Right lobe of liver (tissue), 6 donors: ENCODE data around the gene ANKS6. TPM values are rescaled to one million over a fixed set of nuclear protein-coding genes. Genes with fewer than 3 reads are reported as not detected.

Experiments
- ATAC-seq, 4 donors: fragments of 200-7000 bp; cut with Tn5 transposase; one replicate each; pipeline ENCODE4 v1.9.1; 2020; ENCODE audit warnings: mild to moderate bottlenecking in 4 of 4, moderate library complexity in 4 of 4
- DNase-seq, 3 donors: peaks; one replicate each; pipeline ENCODE4 v3.0.0-alpha.2; 2020
- H3K27ac ChIP-seq, 3 donors: fragments of 200-600 bp; one replicate each; pipeline ENCODE4 v1.8.0; 2022
- H3K27me3 ChIP-seq, 2 donors: fragments of 200-600 bp; one replicate each; pipeline ENCODE4 v1.8.0; 2022
- H3K36me3 ChIP-seq, 4 donors: fragments of 200-600 bp; sonication (generic) in 1 of 4; one replicate each; pipeline versions ENCODE4 v1.5.1 to v1.8.0; 2017 to 2022; ENCODE audit warnings: control low read depth in 1 of 4
- H3K4me1 ChIP-seq, 4 donors: fragments of 200-600 bp; sonication (generic) in 1 of 4; one replicate each; pipeline versions ENCODE4 v1.5.1 to v1.8.0; 2017 to 2022; ENCODE audit warnings: control low read depth in 1 of 4
- H3K4me3 ChIP-seq, 3 donors: fragments of 200-600 bp; one replicate each; pipeline ENCODE4 v1.8.0; 2022
- H3K9me3 ChIP-seq, 4 donors: fragments of 200-600 bp; sonication (generic) in 1 of 4; one replicate each; pipeline versions ENCODE4 v1.5.1 to v1.8.0; 2017 to 2022; ENCODE audit warnings: control low read depth in 1 of 4
- POLR2A ChIP-seq: fragments of 450-650 bp; IDR thresholded peaks from one replicate; pipeline ENCODE4 v1.6.1; 2017; ENCODE audit warnings: antibody characterized with exemption, mild to moderate bottlenecking
- WGBS: methylation state at CpG from one replicate; pipeline ENCODE4 v1.1.6; 2018; ENCODE audit warnings: low coverage, low lambda C conversion rate; ENCODE audit not compliant: insufficient coverage; ENCODE audit errors: missing lambda C conversion rate; 5-methylcytosine and 5-hydroxymethylcytosine counted together
- intact Hi-C, 2 donors: fragments of 100-400 bp; cut with DNase I; formaldehyde crosslinking; loops; one replicate each; pipeline versions ENCODE4 v1.11.2 to v1.14.1; 2022
- total RNA-seq, 6 experiments: library from RNA; depleted of rRNA in 2 of 6; stranded (reverse); fragments of >200 nt in 2 of 6; fragmentation: NEBNext Ultra II Directional in 3 of 6; extraction: Animal tissue kit (Norgen Biotek cat#: 25700) in 3 of 6; gene quantifications; one replicate each; pipeline versions ENCODE4 v1.1.0 to v1.2.4, GENCODE V29; 2016 to 2023
- TF ChIP-seq, protein P1 (sequence below), 4 donors: fragments of 200-600 bp in 3 of 4; fragments of 450-650 bp in 1 of 4; IDR thresholded peaks; one replicate each; pipeline versions ENCODE4 v1.5.1 to v1.8.0; 2016 to 2022; ENCODE audit warnings: antibody characterized with exemption in 4 of 4, mild to moderate bottlenecking in 2 of 4
- donor health status: DM: no; HTN: yes; CAD: no.
- donor health status: DM: no; HTN: no; CAD: no.
- donor health status: DM: no; HTN: no; CAD: no.
- donor health status: DM: no; HTN: yes; CAD: no.
- donor health status: DM: no; HTN: yes; CAD: no.

The ANKS6 gene
- total RNA-seq, 6 experiments from 2014 or later = 3.7 to 7.9 (median 4.7) TPM

DNA sequence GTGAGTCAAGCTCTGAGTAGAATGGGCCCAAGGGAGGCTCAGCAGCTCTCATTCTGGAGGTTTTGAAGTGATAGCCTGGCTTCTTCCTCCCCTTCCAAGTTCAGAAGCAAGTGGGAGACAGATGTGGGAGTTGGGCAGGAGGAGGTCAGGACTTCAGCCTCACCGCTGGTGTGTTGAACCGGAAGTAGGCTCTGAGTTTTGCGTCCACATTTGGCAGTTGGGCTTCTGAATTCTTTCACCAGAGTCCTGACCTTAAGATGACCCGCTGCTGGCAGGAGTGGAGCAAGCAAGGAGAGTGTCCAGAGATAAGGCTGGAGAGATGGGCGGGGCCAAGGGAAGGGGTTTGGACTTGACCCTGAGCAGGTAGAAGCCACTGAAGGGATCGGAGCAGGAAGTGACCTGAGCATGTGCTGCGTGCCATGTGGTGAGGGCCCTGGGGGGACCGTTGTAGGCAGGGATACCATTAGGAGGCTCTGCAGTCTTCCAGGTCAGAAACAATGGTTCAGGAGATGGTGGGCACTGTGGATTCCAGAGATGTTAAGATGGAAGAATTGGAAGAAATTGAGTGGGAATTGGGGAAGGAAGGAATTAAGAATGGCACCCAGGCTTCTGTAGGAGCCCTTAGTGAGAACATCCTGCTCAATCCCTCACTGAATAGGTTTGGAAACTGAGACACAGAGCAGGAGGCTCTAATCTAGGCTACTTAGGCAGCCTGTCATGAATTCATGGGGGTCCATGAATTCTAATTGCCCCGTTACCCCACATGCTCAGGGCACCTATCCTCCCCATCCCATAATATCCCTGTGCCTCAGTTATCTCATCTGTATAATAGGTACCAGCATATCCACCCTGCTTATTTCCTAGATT, 37.0 kb upstream of the ANKS6 start:
- ATAC-seq (no peak), DNase-seq (no peak)
- Histone ChIP-seq H3K4me3 (no peak overlapping the region), H3K36me3 (no peaks in the 10 kb centered on the region), H3K27me3 (no peaks in the 10 kb centered on the region), H3K27ac (no peak overlapping the region), H3K9me3 (no peaks in the 10 kb centered on the region), H3K4me1 (no peaks in the 10 kb centered on the region)
- 69% methylated on average over 8 of the region's 9 CpGs for WGBS
- TF ChIP-seq, protein P1, sequence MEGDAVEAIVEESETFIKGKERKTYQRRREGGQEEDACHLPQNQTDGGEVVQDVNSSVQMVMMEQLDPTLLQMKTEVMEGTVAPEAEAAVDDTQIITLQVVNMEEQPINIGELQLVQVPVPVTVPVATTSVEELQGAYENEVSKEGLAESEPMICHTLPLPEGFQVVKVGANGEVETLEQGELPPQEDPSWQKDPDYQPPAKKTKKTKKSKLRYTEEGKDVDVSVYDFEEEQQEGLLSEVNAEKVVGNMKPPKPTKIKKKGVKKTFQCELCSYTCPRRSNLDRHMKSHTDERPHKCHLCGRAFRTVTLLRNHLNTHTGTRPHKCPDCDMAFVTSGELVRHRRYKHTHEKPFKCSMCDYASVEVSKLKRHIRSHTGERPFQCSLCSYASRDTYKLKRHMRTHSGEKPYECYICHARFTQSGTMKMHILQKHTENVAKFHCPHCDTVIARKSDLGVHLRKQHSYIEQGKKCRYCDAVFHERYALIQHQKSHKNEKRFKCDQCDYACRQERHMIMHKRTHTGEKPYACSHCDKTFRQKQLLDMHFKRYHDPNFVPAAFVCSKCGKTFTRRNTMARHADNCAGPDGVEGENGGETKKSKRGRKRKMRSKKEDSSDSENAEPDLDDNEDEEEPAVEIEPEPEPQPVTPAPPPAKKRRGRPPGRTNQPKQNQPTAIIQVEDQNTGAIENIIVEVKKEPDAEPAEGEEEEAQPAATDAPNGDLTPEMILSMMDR (IDR thresholded peaks at IDR 0.05) = no peak
- TF ChIP-seq POLR2A = no peak
- intact Hi-C loops = no loop called here

DNA sequence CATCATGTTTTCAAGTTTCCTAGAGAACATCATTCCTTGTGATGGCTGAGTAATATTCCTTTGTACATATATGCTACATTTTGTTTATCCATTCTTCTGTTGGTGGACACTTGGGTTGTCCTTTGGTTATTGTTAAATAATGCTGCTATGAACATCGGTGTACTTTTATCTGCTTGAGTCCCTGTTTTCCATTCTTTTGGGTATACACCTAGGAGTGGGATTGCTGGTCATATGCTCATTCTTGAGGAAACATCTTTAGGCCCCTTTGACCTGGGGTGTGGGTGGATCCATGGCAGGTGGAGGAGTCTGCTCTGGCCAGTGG, 36.4 kb upstream of the ANKS6 start:
- 91% methylated on average over 1 of the region's 1 CpG for WGBS
- Histone ChIP-seq H3K27ac (no peak overlapping the region), H3K27me3 (no peaks in the 10 kb centered on the region), H3K4me3 (no peak overlapping the region), H3K36me3 (no peaks in the 10 kb centered on the region), H3K9me3 (no peaks in the 10 kb centered on the region), H3K4me1 (no peaks in the 10 kb centered on the region)
- DNase-seq = no peak
- intact Hi-C loops = no loop called here
- ATAC-seq = no peak
- TF ChIP-seq, protein P1 (IDR thresholded peaks at IDR 0.05) = no peak

DNA sequence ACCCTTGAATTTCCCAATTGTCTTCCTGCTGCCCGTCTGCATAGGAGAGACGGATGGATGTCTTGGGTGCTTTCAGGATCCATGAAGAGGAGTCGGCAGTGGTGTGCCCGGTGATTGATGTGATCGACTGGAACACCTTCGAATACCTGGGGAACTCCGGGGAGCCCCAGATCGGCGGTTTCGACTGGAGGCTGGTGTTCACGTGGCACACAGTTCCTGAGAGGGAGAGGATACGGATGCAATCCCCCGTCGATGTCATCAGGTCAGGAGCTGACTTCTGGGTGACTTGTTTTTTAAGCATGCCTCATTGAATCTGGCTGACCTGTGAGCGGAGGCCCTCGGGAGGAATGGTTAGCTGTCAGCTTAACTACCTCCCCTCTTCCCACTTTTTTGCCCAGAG, 35.3 kb upstream of the ANKS6 start:
- WGBS = 69% methylated on average over 13 of the region's 16 CpGs

DNA sequence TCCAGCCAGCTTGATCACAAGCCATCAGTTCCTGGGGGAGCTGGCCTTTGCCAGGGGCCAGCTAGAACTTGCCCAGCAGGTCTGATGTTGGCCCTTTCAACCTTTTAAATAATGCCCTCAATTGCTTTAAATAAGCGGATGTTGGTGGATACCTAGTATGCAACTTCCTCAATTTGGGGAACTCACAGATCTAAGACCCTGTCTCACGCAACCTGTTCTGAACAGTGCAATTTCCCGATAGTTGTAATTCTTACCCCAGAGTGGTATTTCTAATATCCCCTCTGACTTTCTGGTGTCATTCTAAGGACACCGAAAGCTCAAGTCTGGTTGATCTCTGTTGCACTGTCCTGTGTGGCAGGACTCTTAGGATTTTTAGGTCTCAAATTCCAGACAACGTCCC, 34.2 kb upstream of the ANKS6 start:
- TF ChIP-seq POLR2A = no peak
- TF ChIP-seq, protein P1 (IDR thresholded peaks at IDR 0.05) = no peak
- Histone ChIP-seq H3K27me3 (no peaks in the 10 kb centered on the region), H3K27ac (no peak overlapping the region), H3K4me1 (no peaks in the 10 kb centered on the region), H3K4me3 (no peak overlapping the region), H3K9me3 (no peaks in the 10 kb centered on the region), H3K36me3 (no peaks in the 10 kb centered on the region)
- 75% methylated on average over 5 of the region's 5 CpGs for WGBS
- intact Hi-C loops = no loop called here
- no peak for DNase-seq
- ATAC-seq = no peak

More for the DNA sequence above, 35.3 kb upstream of the ANKS6 start:
- Histone ChIP-seq H3K4me1 (no peaks in the 10 kb centered on the region), H3K36me3 (no peaks in the 10 kb centered on the region), H3K27ac (no peak overlapping the region), H3K4me3 (no peak overlapping the region), H3K27me3 (no peaks in the 10 kb centered on the region), H3K9me3 (no peaks in the 10 kb centered on the region)
- no peak for DNase-seq
- intact Hi-C loops = no loop called here
- no peak for TF ChIP-seq POLR2A
- TF ChIP-seq, protein P1 (IDR thresholded peaks at IDR 0.05) = no peak
- no peak for ATAC-seq
